Karpas-422 (cell line): ENCODE results near the gene FKBP6. TPM values are rescaled to one million over a fixed set of nuclear protein-coding genes. Genes with fewer than 3 reads are reported as not detected.
"Not testable (repeated sequence)": the region's sequence is repeated elsewhere in the genome, so short reads cannot be mapped to it uniquely, and the experiment has no call there.

Experiments
- DNase-seq: peaks from one replicate; pipeline ENCODE4 v3.0.0-alpha.2; 2015
- H2AFZ ChIP-seq: fragments of 200-600 bp; sonication (generic); 2 replicates; pipeline ENCODE4 v1.6.1; 2014; ENCODE audit warnings: antibody characterized with exemption, low read length, mixed read lengths
- H3K27ac ChIP-seq: fragments of 200-600 bp; sonication (generic); 2 replicates; pipeline ENCODE4 v1.5.1; 2014; ENCODE audit warnings: mild to moderate bottlenecking, low read length, moderate library complexity
- H3K27me3 ChIP-seq: fragments of 200-600 bp; sonication (generic); 2 replicates; pipeline ENCODE4 v1.6.1; 2014; ENCODE audit warnings: low read length, mixed read lengths
- H3K36me3 ChIP-seq: fragments of 200-600 bp; sonication (generic); 2 replicates; pipeline ENCODE4 v1.6.1; 2014; ENCODE audit warnings: low read length, mixed read lengths; ENCODE audit not compliant: insufficient read depth
- H3K4me1 ChIP-seq: fragments of 200-600 bp; sonication (generic); 2 replicates; pipeline ENCODE4 v1.6.1; 2014; ENCODE audit warnings: mild to moderate bottlenecking, low read length, mixed read lengths
- H3K4me2 ChIP-seq: fragments of 200-600 bp; sonication (generic); 2 replicates; pipeline ENCODE4 v1.6.1; 2014; ENCODE audit warnings: low read length, low read depth, mild to moderate bottlenecking; ENCODE audit not compliant: poor library complexity, severe bottlenecking
- H3K4me3 ChIP-seq: fragments of 200-600 bp; sonication (generic); 2 replicates; pipeline ENCODE4 v1.5.1; 2014; ENCODE audit warnings: mild to moderate bottlenecking, antibody characterized with exemption, low read length, mixed read lengths
- H3K79me2 ChIP-seq: fragments of 200-600 bp; sonication (generic); 2 replicates; pipeline ENCODE4 v1.6.1; 2014; ENCODE audit warnings: mild to moderate bottlenecking, low read length, mixed read lengths
- H3K9ac ChIP-seq: fragments of 200-600 bp; sonication (generic); 2 replicates; pipeline ENCODE4 v1.6.0; 2014; ENCODE audit warnings: low read length
- H3K9me2 ChIP-seq: fragments of 200-600 bp; sonication (generic), shearing (Covaris generic); replicated peaks from 2 replicates; pipeline ENCODE4 v1.6.0; 2014; ENCODE audit warnings: mild to moderate bottlenecking, low read length, moderate library complexity; ENCODE audit not compliant: insufficient read depth
- H3K9me3 ChIP-seq: fragments of 300-700, 200-600 bp; sonication (generic); 2 replicates; pipeline ENCODE4 v1.6.1; 2014; ENCODE audit warnings: low read length, mixed read lengths
- H4K20me1 ChIP-seq: fragments of 200-600 bp; sonication (generic); 2 replicates; pipeline ENCODE4 v1.6.1; 2014; ENCODE audit warnings: mild to moderate bottlenecking, antibody characterized with exemption, low read length, low read depth; ENCODE audit not compliant: insufficient read depth
- total RNA-seq: library from RNA; depleted of rRNA; stranded (reverse); fragments of >200 nt; shearing (Covaris generic); gene quantifications from 2 replicates; pipeline ENCODE4 v1.2.3, GENCODE V29; 2014; ENCODE audit warnings: low replicate concordance

The FKBP6 gene
- total RNA-seq, 1 experiment from 2014 or later, result not detected

- H3K36me3 ChIP-seq, result no peaks in the 10 kb centered on the region
- H4K20me1 ChIP-seq, result no peaks in the 10 kb centered on the region
- no peak overlapping the region for H3K4me2 ChIP-seq
- H3K79me2 ChIP-seq, result no peaks in the 10 kb centered on the region
- no peaks in the 10 kb centered on the region for H3K9me3 ChIP-seq
- H2AFZ ChIP-seq, result no peak overlapping the region
- H3K27me3 ChIP-seq, result no peaks in the 10 kb centered on the region
- DNase-seq, result no peak
- H3K9ac ChIP-seq, result no peak overlapping the region
- H3K4me3 ChIP-seq, result no peak overlapping the region
- H3K27ac ChIP-seq, result no peak overlapping the region
- no peaks in the 10 kb centered on the region for H3K9me2 ChIP-seq
- peaks cover under 1% of the 10 kb centered on the region for H3K4me1 ChIP-seq
These were observed 13.7 kb upstream of the FKBP6 start for GRCh38 chr7:73314271-73314670.

DNA sequence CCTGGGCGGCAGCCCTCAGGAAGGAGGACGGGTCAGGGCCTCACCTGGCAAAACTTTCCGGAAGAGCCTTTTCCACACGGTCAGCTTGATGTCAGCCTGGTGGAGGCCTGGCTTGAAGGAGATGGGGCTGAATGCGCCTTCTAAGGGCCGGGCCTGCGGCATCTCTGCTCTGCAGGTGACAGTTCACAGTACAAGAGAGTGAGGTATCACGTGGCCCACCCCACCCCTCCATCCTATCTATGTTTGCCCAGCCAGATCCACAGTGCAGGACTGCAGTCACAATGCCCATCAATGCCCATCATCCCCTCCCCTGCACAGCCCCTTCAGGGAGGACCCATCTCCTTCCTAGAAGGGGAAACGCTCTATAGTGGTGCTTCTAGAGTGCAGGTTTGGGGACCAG, 11.4 kb upstream of the FKBP6 start:
- Histone ChIP-seq H4K20me1 (no peaks in the 10 kb centered on the region), H3K9me3 (no peaks in the 10 kb centered on the region), H3K4me2 (no peak overlapping the region), H3K36me3 (no peaks in the 10 kb centered on the region), H2AFZ (no peak overlapping the region), H3K9me2 (no peaks in the 10 kb centered on the region), H3K27me3 (no peaks in the 10 kb centered on the region), H3K79me2 (no peaks in the 10 kb centered on the region), H3K9ac (no peak overlapping the region), H3K4me1 (no peaks in the 10 kb centered on the region), H3K4me3 (no peak overlapping the region), H3K27ac (no peak overlapping the region)
- DNase-seq, result no peak

GRCh38 chr7:73318656-73319204, 9.2 kb upstream of the FKBP6 start:
- H3K27me3 ChIP-seq, H3K4me1 ChIP-seq, H3K79me2 ChIP-seq, H3K9me2 ChIP-seq, DNase-seq, H3K36me3 ChIP-seq, H3K27ac ChIP-seq, H2AFZ ChIP-seq, H4K20me1 ChIP-seq, H3K9me3 ChIP-seq, H3K4me3 ChIP-seq, H3K4me2 ChIP-seq, H3K9ac ChIP-seq: not testable (repeated sequence)

DNA sequence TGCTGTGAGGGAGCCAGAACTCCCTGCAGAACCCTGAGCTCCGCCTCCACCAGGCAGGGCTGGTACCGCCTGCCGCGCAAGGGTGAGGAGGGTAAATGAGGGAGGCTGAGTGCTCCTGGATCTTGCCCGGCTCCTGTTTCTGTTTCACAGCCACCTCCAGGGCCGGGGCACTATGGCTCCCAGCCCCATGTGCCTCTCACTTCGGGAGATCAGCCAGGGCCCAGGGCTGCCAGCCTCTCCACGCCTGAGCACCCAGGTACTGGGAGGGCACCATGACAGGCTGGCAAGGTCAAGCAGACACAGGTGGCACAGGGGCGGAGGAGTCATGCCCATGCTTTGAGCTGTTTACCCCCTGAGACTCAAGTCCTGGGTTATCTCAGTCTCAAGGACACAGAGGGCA, 8.4 kb upstream of the FKBP6 start:
- H3K4me2 ChIP-seq, H3K9me2 ChIP-seq, H3K27me3 ChIP-seq, H3K79me2 ChIP-seq, H3K4me1 ChIP-seq, H3K9me3 ChIP-seq, H2AFZ ChIP-seq, H3K9ac ChIP-seq, H3K4me3 ChIP-seq, DNase-seq, H3K27ac ChIP-seq, H4K20me1 ChIP-seq, H3K36me3 ChIP-seq: not testable (repeated sequence)

GRCh38 chr7:73320009-73320408, 8.0 kb upstream of the FKBP6 start:
- not testable (repeated sequence) for H3K79me2 ChIP-seq, H3K27me3 ChIP-seq, H4K20me1 ChIP-seq, H3K4me2 ChIP-seq, H3K9ac ChIP-seq, H3K36me3 ChIP-seq, DNase-seq, H3K27ac ChIP-seq, H3K4me1 ChIP-seq, H2AFZ ChIP-seq, H3K4me3 ChIP-seq, H3K9me3 ChIP-seq, H3K9me2 ChIP-seq

GRCh38 chr7:73323434-73324080, 4.4 kb upstream of the FKBP6 start:
- not testable (repeated sequence) for H3K4me1 ChIP-seq, H3K79me2 ChIP-seq, H3K4me3 ChIP-seq, H2AFZ ChIP-seq, H3K4me2 ChIP-seq, H3K9ac ChIP-seq, H3K9me2 ChIP-seq, H3K9me3 ChIP-seq, DNase-seq, H4K20me1 ChIP-seq, H3K27me3 ChIP-seq, H3K27ac ChIP-seq, H3K36me3 ChIP-seq

GRCh38 chr7:73324081-73324845, 3.7 kb upstream of the FKBP6 start:
- not testable (repeated sequence) for H3K27me3 ChIP-seq, H3K4me3 ChIP-seq, H3K4me1 ChIP-seq, H3K79me2 ChIP-seq, H3K36me3 ChIP-seq, H3K9me3 ChIP-seq, H3K9ac ChIP-seq, H2AFZ ChIP-seq, H3K4me2 ChIP-seq, H3K27ac ChIP-seq, H4K20me1 ChIP-seq, H3K9me2 ChIP-seq
- peak; percentile 60 for DNase-seq

- not testable (repeated sequence) for H3K9me2 ChIP-seq, H3K4me3 ChIP-seq, H3K9ac ChIP-seq, H3K27me3 ChIP-seq, H4K20me1 ChIP-seq, H3K4me2 ChIP-seq, H3K36me3 ChIP-seq, DNase-seq, H3K27ac ChIP-seq, H2AFZ ChIP-seq, H3K9me3 ChIP-seq, H3K79me2 ChIP-seq, H3K4me1 ChIP-seq
These were observed 2.5 kb upstream of the FKBP6 start for GRCh38 chr7:73325424-73325823.
